A204.1 (cell line): ENCODE measurements around the gene BCL2L11.

Source experiments
- FAIRE-seq: peaks from 2 replicates; lab custom pipeline; 2012; peaks lifted over from hg19 to GRCh38; lab: Jason Lieb, UNC

The BCL2L11 gene

DNA sequence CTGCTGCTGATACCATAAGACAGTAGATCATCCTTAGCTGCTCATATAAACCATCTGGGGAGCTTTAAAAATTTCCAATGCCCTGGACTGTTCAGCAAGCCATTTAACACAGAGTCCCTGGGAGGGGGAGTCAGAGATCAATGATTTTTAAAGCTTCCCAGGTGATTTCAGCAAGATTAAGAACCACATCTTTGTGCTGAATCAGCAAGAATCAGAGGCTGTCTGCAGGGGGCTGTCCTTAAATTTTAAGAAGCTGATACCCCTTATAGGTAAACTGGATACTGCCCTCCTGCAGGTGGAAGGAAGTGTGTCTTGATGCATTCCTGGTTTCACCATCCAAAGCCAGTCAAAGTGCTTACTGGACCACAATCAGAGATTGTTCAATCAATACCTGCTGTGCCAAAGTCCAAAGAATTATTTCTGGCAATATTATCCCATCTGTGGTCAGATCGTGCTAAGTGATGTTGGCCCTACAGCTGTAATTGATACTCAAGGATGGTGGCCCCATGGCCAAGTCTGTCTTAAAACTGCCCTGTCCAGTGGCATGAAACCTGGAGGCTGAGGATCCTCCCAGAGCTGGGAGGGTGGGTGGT is 72.2 kb downstream of the BCL2L11 start:
- no peak for FAIRE-seq

DNA sequence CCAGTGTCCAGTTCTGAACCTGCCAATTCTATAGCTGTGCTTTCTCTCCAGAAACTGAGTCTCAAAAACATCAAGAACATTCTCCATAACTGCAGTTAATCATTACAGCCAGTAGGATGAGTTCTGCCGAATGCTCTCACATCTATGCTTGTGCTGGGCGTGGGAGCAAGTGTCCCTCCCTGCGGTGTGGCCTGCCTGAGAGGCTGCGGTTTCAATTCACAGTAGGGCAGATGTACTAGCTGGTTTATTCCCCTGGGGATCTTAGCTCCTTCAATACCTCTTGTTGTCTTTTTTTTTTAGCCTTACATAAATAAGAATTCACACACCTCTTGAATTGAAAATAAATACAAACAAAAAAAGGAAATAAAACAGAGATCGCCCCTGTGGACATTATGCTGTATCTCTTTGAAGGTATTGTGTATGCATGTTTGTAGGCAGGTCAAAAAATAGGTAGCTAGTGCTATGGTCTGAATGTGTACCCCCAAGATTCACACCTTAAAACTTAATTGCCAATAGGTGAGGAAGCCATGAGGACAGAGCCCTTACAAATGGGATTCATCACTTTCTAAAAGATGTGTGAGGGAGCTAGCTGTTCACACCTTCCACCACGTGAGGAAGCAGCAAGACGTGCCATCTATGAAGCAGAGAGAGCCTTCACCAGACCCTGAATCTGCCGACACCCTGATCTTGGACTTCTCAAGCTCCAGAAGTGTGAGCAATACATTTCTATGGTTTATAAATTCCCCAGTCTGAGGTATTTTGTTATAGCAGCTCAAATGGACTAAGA is 74.3 kb downstream of the BCL2L11 start:
- no peak for FAIRE-seq

DNA sequence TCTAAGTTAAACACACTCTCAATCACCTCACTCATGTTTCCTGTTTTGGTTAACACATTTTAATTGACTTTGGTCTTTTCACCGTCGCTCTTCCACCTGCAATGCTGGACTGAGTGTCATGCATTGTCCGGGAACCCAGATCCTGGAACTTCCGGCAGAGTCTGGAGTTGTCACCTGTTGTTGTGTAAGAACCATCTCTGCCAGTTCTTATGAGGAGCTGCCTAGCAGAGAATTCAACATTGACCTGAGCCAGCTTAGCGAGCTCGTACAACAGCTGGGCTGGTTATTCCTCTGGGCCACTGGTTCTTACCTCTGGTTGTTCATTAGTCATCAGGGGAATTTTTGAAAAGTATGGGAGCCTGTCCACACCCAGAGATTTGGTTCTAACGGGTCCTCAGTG is 75.7 kb downstream of the BCL2L11 start:
- no peak for FAIRE-seq

DNA sequence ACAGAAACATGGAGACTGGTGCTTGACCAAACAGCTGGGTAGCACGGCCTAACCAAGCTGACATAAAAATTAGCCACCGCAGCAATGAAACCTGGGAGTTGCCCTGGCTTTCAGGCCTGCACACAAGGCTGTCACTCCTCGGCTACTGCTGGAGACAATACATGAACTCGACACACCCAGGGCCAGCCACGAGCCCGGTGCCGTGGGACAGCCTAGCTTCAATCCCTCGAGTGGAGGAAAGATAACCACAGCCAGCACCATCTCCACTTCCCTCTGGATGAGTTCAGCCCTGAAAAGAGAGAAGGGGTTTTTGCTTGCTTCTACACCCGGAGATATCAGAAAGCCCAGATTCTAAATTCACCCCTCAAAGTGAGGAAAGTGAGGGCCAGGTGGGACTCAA is 78.0 kb downstream of the BCL2L11 start:
- FAIRE-seq, result no peak

DNA sequence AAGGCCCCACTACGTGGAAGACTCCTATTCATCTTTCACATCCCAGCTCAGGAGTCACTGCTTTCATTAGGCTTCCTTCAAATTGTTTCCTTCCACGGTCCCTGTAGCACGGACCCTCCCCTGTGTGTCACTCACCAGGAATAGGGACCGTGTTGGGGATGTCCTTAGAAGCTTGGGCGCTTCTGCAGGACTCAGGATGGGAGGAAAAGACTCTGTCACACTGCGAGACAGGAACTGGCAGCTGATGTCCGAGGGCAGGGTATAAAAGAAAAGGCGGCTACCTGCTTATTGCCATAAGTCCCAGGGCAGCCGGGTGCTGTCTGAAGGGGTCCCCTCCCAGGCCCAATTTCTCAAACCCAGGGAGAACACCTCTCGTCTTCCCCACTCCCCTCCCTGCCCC is 79.1 kb downstream of the BCL2L11 start:
- FAIRE-seq, result no peak

DNA sequence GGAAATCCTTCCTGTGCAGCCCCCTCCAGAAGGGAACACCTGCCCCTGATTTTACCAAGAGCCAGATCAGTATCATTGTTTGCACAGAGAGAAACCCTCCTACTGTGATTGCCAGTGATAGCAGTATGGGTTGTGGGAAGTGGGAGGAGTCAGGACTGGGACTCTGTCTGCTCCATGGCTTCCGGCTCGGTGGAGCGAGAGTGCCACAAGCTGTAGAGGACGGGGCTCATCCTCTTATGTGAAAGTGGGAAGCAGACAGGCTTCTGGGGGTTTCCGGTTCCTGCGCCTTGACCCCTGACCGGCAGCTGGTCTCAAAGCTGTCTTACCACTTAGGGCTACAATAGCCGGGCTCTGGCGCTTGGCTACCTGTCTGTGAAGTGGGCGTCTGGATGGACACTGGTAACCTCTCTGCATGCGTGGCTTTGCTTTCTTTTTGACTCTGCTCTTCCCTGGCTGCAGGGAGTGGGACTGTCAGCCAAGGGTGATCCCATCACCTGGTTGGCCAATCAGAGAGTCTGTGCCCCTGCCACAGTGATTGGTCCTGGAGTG is 79.7 kb downstream of the BCL2L11 start:
- no peak for FAIRE-seq

DNA sequence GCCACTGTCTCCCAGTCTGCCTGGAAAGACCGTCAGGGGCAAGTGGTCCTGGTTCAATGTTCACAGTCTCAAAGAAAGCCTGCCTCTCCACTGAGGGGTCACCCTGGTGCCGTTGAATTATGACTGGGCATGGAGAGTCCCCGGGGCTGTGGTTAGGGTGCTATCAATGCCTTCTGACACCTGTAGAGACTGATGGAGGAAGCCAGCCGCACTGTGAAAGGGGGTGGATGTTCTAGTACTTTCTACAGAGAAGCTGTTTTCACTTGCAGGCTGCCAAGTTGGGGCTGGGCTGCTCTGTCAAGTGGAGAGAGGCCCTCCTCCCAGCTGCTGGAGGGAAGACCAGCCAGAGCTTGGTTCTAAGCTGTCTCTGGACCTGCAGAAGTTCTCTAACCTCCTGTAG is 80.5 kb downstream of the BCL2L11 start:
- no peak for FAIRE-seq

DNA sequence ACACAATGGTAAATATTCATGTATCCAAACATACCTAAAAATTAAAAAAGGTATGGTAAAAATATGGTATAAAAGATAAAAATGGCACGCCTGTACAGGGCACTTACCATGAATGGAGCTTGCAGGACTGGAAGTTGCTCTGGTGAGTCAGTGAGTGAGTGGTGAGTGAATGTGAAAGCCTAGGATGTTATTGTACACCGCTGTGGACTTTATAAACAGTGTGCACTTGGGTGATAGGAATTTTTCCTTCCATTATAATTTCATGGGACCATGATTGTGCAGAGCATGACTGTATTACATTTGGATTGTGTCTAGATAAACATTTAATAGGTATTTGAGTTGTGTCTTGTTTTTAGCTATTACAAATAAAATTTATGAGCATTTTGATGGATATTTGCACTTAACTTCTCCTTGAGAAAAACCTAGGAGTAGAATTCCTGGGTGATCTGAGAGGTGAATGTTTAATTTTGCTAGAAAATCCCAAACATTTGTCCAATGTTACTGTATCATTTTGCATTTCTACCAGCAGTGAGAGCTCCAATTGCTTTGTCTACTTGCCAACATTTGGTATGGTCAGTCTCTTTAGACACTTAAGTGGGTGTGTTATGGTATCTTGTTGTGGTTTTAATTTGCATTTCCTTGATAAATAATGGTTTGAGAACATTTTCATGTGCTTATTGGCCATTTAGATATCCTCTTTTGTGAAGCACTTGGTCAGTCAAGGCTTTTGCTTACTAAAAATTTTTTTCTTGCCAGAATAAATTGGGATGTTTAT is 81.7 kb downstream of the BCL2L11 start:
- FAIRE-seq, result no peak

DNA sequence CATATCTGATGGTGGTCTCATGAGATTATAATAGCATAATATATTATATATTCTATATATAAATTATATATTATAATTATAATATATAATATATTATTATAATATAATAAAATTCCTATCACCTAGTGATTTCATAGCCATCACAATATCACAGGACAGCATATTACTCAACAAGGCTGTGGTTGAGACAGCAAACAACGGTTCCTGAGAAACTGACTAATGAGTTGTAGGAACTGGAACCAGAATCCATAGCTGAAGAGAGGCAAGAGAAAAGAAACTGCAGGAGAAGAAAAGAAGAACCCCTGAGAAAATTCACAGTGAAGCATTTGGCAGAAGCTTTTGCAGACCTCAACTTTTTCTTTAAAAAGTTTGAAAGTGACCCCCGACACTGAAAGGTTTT is 84.0 kb downstream of the BCL2L11 start:
- FAIRE-seq, result no peak

DNA sequence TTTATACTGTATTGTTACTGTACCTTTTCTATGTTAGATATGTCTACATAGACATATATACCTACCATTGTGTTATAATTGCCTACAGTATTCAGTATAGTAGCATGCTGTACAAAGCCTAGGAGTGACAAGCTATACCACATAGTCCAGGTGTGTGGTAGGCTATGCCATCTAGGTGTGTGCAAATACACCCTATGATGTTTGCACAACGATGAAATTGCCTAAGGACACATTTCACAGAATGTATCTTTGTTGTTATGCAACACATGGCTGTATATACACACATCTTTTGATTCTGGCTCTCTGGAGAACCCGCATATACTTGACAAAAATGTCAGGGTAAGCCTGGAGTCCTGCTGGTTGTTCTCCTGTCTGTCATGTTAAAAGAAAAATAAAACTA is 85.1 kb downstream of the BCL2L11 start:
- FAIRE-seq, result no peak

DNA sequence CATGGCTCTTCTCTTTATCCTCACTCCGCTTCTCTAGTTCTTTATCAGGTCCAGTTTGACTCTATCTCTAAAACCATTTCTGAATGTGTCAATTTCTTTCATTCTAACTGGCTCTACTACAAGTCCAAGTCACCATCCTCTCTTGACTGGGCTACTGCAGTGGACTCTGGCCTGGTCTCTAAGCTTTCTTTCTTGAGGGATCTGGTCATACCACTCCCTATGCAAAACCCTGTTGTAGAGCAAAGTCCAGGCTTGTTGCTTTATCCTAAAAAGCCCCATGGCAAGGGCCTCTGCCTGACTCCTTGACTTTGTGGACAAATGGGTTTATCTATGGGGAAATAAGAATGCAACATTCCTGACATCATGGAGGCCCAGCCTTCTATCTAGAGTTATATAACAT is 87.1 kb downstream of the BCL2L11 start:
- FAIRE-seq, result no peak

DNA sequence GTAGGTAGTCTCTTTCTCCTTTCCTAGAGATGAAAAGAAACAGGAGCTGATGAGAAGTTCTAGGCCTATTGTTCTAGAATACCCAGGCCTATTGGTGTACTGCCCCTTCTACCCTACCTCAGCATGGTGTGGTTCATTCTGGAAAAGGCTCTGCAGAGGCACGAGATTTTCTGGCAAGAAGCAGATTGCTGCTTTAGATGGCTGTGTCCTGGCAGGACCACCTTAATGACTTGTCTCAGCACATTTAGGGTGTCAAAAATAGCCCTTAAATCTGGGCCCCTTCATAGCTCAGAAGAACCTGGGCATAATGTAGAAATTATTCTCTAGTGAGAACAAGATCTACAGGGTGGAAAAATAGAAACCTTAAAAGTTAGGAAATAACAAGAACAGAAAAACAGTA is 87.9 kb downstream of the BCL2L11 start:
- no peak for FAIRE-seq

DNA sequence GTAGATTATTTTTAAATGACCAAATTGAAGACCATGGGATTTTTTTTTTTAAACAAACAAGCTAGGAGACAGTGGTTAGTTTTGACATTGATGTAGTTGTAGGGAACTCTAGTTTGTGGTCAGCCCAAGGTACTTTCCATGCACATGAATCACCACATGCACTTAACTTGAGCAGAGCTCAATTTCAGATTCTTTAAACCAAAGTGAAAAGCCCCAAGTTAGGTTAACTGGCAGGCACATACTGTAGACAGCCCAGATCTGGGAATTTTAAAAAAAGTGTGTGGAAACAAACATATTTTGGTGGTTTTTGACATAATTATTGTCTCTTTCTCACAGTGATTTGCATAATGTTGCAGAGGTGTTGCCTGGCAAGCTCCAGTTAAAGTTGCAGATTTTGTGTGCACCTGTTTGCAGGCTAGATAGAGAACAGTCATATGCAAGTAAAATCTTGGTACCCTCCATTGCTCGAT is 88.4 kb downstream of the BCL2L11 start:
- FAIRE-seq, result no peak

DNA sequence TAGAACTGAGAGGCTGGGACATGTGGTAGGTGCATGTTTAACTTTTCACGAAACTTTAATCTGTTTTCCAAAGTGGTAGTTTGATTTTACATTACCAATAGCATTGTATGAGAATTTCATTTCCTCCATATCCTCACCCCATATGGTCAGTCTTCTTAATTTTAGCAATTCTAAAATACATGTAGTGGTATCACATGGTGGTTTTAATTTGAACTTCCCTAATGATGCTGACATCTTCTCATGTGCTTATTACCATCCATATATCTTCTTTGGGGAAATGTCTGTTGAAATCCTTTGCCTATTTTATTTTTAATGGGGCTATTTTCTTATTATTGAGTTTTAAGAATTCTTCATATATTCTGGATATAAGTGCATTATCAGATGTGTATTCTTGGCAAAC is 89.3 kb downstream of the BCL2L11 start:
- no peak for FAIRE-seq

DNA sequence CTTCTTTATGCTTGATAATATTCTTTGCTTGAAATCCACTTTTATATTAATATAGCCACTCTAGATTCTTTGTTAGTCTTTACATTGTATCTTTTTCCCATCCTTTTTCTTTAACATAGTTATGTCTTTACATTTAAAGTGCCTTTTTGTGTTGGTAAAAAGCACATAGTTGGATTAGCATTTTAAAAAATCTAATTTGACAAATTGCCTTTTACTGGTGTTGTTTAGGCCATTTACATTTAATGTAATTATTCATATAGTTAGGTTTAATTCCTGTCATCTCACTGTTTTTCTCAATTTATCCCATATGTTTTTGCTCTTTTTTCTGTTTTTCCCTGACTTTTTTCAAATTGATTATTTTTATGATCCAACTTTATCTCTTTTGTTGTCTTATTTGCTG is 93.2 kb downstream of the BCL2L11 start:
- FAIRE-seq, result no peak

DNA sequence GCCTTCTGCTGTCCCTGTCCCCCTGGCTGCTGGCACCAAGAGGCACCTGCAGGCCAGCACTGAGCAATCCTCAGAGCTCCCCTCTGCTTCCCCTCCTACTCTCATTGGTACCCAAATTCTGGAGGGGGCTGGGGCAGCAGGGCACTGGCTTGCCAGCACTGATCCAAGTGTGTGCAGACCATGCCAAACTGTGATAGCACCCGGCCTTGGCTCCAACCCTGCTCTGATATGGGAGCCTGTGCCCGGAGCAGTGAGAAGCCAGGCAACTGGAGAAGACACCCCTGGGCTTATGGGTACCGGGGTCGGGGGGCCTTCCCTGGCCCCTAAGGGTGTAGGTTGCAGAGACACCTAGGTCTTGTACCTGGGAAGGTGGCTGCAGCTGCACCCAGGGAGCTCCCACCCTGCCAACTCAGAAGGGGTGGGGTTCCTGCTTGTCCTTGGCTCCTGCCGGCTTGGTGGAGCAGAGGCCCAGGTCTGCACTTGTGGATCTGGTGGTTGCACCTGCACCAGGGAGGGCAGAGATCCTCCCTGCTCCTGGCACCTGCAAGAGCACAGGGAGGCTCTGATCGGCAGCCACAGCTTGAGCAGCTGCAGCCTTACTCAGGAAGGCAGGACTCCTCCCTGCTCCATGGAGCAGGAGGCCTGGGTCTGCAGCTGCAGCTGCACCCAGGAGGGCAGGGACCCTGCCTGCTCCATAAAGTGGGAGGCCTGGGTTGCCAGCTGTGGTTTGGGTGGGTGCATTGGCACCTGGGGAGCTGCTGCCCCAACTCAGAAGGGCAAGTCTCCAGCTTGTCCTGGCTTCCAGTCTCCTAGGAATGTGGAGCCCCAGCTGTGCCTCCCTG is 96.3 kb downstream of the BCL2L11 start:
- no peak for FAIRE-seq
